HG03460 (cell line): ENCODE results near the gene GGA1.
A peak's percentile ranks its signal among the peaks of the same experiment; 100 is the strongest.

Experiments used
- ATAC-seq: cut with Tn5 transposase; IDR thresholded peaks from one replicate; pipeline ENCODE4 v1.9.1; 2021; ENCODE audit not compliant: unreplicated experiment

Gene GGA1

DNA sequence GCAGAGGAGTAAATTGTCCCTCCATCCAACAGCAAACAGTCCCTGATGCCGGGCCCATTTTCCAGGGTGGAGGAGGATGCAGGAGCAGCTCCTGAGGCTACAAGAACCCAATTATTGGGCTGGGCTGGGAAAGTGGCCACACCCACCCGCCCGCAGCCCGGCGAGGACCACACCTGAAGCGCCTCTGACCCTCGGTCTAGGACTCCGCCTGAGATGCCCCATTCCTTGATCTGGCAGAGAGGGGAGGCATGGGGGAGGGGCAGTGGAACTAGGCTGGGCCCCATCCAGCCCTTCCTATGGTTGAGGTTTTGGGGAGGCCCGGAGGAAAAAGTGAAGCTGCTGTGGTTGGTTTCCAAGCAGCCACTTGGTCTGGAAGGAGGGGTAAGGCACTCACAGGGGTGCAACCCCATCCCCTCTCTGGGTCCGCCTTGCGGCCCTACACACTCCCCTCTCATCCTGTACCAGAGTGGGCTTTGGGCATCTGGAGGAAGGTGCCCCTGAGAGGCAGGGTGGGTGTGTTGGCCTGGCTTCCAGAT is 64.4 kb downstream of the GGA1 start:
- ATAC-seq: no peak

- ATAC-seq: no peak
These were observed 65.6 kb downstream of the GGA1 start for GRCh38 chr22:37674248-37674647.

DNA sequence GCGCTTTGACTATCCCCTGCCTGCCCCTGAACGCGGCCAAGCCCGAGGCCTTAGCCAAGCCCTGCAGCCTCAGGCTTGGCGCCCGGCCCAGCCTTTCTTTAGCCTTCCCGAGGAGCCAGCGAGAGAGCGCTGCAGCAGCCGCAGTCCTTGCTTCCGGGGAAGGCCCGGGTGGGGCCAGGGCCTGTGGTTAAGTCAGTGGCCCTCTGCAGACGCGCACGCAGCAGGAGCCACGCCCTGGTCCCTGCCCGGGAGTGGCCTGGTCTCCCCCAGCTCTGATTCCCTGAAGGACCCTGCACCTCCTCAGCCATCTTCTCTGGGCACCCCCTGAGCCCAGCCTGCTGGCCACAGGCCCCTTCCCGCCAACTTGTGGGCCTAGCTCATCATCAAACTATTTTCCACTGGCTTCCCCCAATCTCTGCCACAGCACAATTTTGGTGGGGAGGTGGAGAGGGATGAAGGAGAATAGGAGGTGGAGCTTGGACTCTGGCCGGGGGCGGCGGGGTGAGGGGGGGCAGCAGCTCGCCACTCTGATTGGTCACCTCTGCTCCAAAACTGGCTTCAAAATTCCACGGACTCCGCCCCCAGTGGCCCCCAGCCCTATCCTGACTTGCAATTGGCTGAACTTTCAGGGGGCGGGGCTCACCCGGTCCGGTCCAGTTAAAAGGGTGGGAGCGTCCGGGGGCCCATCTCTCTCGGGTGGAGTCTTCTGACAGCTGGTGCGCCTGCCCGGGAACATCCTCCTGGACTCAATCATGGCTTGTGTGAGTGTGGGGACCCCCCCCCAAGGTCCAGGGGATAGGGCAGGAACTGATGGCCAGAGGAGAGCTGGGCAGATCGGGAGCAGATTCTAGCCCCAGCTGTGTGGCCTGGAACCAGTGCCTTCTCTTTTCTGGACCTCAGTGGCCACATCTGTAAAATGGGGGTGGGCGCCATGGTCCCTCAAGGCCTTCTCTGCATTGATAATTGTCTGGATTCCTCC is 66.6 kb downstream of the GGA1 start, which contains the start of gene LGALS1:
Gene LGALS1, plus strand, starts transcription at position 686 of the 979 bp plus-strand sequence. Its CDS starts 67 bp downstream, at position 753.
- ATAC-seq: peak; percentile 35

GRCh38 chr22:37675930-37676735 is 67.5 kb downstream of the GGA1 start:
- ATAC-seq: no peak

DNA sequence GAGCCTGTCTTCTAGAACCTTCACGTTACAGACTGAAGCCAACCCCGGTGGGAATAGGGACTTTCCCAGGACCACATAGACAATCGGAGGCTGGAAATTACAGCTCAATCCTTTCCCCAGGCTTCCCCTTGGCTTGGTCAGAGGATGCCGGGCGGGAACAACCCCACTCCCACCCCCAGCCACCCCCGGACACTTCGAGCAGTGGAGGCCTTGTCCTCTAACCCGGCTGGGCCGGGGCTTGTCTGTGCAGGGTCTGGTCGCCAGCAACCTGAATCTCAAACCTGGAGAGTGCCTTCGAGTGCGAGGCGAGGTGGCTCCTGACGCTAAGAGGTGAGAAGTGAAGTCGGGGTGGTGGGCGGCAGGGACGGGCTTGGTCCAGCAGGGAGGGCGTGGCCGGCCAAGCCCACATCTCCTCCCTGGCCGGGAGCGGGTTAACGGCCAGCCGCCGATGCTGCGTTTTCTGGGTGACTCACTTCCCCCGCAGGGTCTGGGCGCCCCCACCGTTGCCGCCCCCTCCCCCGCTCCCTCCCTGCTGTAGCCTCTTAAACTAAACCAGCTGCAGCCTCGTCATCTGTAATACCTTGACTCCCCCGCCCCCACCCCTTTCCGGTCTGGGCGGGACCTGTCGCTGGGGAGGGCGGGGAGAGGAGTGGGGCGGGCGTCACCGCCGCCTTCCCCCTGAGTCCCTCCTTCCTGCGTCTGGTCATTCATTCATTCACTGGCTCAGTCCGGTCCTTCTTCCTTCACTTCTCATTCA is 68.3 kb downstream of the GGA1 start:
- peak; percentile 43 for ATAC-seq

DNA sequence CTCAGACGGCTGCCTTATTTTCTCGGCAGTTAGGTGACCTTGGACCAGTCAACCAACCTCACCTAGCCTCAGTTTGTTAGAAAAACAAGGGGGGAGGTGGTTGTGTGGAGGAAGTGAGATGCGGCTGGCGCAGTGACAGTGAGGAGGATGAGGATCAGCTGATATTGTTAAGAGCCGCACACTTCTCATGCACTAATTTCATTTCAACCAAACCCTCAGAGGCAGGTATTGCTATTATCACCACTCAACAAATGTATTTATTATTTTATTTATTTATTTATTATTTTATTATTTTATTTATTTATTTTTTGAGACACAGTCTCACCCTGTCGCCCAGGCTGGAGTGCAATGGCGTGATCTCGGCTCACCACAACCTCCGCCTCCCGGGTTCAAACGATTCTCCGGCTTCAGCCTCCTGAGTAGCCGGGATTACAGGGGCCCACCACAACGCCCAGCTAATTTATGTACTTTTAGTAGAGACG is 68.9 kb downstream of the GGA1 start:
- ATAC-seq: no peak

DNA sequence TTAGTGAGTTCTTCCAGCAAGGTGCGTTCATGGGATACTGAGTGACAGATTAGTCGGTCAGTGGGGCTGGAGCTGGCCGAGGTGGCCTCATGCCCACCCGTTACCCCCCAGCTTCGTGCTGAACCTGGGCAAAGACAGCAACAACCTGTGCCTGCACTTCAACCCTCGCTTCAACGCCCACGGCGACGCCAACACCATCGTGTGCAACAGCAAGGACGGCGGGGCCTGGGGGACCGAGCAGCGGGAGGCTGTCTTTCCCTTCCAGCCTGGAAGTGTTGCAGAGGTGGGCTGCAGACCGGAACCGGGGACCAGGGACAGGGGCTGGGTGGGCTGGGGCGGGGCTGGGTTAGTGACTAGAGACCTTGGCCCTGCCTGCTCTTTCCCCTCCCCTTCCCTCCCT is 69.7 kb downstream of the GGA1 start:
- ATAC-seq: no peak

- no peak for ATAC-seq
These were observed 71.0 kb downstream of the GGA1 start for GRCh38 chr22:37679670-37680069.

GRCh38 chr22:37680191-37680851 is 71.7 kb downstream of the GGA1 start:
- no peak for ATAC-seq

DNA sequence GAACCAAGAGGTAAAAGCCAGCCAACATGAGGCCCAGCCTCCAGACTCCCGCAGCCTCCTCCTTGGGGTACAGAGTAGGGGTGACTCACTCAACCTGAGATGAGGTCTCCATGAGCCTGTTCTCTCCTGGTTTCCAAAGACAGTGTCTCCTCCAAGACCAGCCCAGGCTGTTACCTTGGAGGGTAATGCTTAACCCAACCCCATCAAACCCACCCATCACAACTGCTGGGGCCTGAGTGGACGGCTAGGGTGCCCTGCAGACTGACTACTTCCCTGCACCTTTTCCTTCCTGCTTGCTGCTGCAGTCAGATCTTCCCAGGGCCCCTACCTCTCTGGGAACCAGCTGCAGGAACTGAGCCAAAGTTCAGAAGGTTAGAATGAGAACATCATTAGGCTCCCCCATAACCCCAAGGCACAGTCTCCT is 72.4 kb downstream of the GGA1 start:
- no peak for ATAC-seq

GRCh38 chr22:37681556-37682049 is 73.0 kb downstream of the GGA1 start:
- no peak for ATAC-seq
